Measurements from ENCODE around the gene COA1. TPM values are rescaled to one million over a fixed set of nuclear protein-coding genes. Genes with fewer than 3 reads are reported as not detected.

COA1 gene
- total and polyA plus RNA-seq, 2 donors, result 71.5 to 89.2 TPM

DNA sequence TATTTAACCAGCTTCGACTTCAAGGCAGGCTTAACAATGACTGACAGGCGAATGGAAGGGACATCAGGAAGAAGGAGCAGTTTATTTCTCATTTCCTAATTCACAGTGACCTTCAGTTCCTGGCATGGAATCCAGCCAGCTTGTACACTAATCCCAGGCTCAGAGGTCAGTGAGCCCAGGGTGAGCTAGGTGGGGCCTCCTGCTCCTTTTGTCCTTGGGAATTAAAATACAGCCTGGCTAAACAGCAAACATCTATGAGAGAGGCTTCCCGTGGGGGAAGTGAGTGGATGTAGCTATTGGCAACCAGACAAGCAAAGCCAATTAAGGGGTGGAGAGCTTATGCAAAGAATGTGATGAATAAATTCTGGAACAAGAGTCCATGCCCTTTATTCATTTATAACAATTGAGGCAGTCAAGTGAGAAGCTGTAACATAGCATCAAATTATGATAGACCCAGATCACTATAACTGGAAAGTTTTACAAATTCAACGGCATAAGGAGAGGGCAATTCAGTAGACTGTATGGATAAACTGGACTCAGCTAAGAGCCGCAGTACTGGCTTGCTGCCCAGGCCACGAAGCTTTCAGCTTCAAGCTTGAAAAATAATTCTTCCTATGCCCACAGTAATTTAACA lies 89.3 kb downstream of the COA1 start:
- Histone ChIP-seq H3K4me3 (ENCODE audit: low read length in 2 of 2) (no peak overlapping the region), H3K4me1 (ENCODE audit: control insufficient read depth in 2 of 2, insufficient read depth in 2 of 2, low read length in 2 of 2) (peaks cover 0 to 4% of the 10 kb centered on the region in 2 donors), H3K36me3 (ENCODE audit: control insufficient read depth in 2 of 2, insufficient read depth in 2 of 2, low read length in 1 of 2) (peaks cover 44 to 69% of the 10 kb centered on the region in 2 donors), H3K27ac (ENCODE audit: low read depth in 1 of 2, low read length in 1 of 2) (peak overlapping the region in 1 of 2 donors; percentile 56), H3K27me3 (ENCODE audit: control insufficient read depth in 2 of 2, insufficient read depth in 1 of 2, low read length in 1 of 2) (no peaks in the 10 kb centered on the region), H3K9me3 (ENCODE audit: control insufficient read depth in 2 of 2, insufficient read depth in 1 of 2, low read length in 1 of 2) (no peaks in the 10 kb centered on the region)
- 93% methylated on average over 6 of the region's 6 CpGs for WGBS
- no peak for DNase-seq (ENCODE audit: low read depth in 6 of 9, low spot score in 9 of 9)

DNA sequence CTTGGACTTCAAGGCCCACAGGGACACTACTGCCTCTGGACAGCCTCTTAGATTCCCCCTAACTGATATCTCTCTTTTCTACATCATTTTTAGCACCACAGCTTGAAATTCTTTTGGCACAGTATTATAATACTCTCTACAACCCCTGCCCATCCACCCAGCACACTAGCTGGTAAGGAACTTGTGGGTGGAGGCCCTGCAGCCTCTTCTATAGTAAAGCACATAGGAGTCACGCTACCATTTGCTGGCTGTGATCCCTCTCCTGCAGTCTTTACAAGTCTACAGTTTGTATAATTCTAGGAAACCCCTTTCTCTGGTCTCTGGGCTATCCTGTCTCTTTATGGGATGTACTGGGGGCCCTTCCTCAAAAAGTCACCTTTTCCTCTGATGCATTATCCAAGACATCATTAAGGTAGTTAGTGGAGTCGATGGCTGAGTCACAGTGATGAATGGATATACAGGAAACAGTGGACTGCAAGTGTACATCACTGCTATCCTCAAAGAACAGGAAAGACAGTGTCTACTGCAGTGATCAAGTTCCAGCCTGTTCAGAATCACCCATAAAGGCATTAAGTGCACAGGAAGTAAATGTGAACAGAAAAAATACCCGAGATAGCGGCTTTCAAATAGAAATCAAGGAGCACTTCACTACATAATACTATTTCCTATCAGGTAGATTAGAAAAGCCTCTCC lies 92.1 kb downstream of the COA1 start:
- Histone ChIP-seq H3K27me3 (ENCODE audit: control insufficient read depth in 2 of 2, insufficient read depth in 1 of 2, low read length in 1 of 2) (no peaks in the 10 kb centered on the region), H3K27ac (ENCODE audit: low read depth in 1 of 2, low read length in 1 of 2) (peak overlapping the region in 1 of 2 donors; percentile 49), H3K4me1 (ENCODE audit: control insufficient read depth in 2 of 2, insufficient read depth in 2 of 2, low read length in 2 of 2) (peaks cover 0 to 3% of the 10 kb centered on the region in 2 donors), H3K9me3 (ENCODE audit: control insufficient read depth in 2 of 2, insufficient read depth in 1 of 2, low read length in 1 of 2) (no peaks in the 10 kb centered on the region), H3K36me3 (ENCODE audit: control insufficient read depth in 2 of 2, insufficient read depth in 2 of 2, low read length in 1 of 2) (peaks cover 43 to 77% of the 10 kb centered on the region in 2 donors), H3K4me3 (ENCODE audit: low read length in 2 of 2) (no peak overlapping the region)
- WGBS, result 87% methylated on average over 4 of the region's 4 CpGs
- no peak for DNase-seq (ENCODE audit: low read depth in 6 of 9, low spot score in 9 of 9)

DNA sequence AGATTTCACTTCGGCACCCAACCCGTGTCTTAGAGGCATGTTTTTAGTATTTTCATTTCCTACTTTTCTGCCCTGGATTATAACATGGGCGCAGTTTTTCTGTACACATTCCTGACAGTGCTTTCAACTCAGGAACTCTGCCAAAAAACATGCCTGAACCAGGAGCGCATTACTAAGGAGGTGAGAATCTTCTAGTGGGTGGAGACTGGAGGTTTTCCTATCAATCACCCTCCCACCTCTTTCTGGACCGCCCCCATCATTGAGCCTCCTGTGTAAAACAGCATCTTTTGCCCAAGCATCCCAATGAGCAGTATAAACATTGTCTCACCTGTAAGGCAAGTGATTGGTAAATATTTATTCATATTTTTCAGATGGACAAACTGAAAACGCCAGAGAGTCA lies 93.2 kb downstream of the COA1 start:
- H3K27me3 ChIP-seq (ENCODE audit: control insufficient read depth in 2 of 2, insufficient read depth in 1 of 2, low read length in 1 of 2), result no peaks in the 10 kb centered on the region
- DNase-seq (ENCODE audit: low read depth in 6 of 9, low spot score in 9 of 9), result no peak
- WGBS, result 94% methylated on average over 6 of the region's 6 CpGs

DNA sequence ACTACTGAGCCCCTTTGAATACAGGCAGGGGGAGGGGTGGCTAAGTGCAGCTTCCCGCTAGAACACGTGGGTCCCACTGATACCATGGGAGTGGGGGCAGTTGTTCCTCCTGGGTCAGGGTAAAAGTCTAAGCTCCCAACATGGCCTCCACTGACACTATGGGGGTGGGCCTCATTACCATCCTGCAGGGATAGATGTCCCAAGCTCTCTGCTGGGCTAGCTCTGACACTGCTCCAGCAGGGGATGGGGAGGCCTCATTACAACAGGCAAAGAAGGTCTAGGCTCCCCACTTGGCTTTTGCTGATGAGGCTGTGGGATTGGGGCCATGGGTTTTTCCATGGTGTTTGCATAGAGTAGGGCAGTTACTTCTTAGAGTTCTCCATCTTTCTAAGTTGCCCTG lies 94.9 kb downstream of the COA1 start:
- peaks cover 0 to 3% of the 10 kb centered on the region in 2 donors for H3K4me1 ChIP-seq (ENCODE audit: control insufficient read depth in 2 of 2, insufficient read depth in 2 of 2, low read length in 2 of 2)
- peaks cover 33 to 64% of the 10 kb centered on the region in 2 donors for H3K36me3 ChIP-seq (ENCODE audit: control insufficient read depth in 2 of 2, insufficient read depth in 2 of 2, low read length in 1 of 2)
- no peaks in the 10 kb centered on the region for H3K27me3 ChIP-seq (ENCODE audit: control insufficient read depth in 2 of 2, insufficient read depth in 1 of 2, low read length in 1 of 2)
- H3K4me3 ChIP-seq (ENCODE audit: low read length in 2 of 2), result no peak overlapping the region
- no peaks in the 10 kb centered on the region for H3K9me3 ChIP-seq (ENCODE audit: control insufficient read depth in 2 of 2, insufficient read depth in 1 of 2, low read length in 1 of 2)
- WGBS, result 94% methylated on average over 2 of the region's 2 CpGs
- DNase-seq (ENCODE audit: low read depth in 6 of 9, low spot score in 9 of 9), result no peak
- no peak overlapping the region for H3K27ac ChIP-seq (ENCODE audit: low read depth in 1 of 2, low read length in 1 of 2)

More for the DNA sequence above, 93.2 kb downstream of the COA1 start:
- Histone ChIP-seq H3K4me1 (ENCODE audit: control insufficient read depth in 2 of 2, insufficient read depth in 2 of 2, low read length in 2 of 2) (peaks cover 0 to 3% of the 10 kb centered on the region in 2 donors), H3K27ac (ENCODE audit: low read depth in 1 of 2, low read length in 1 of 2) (no peak overlapping the region), H3K9me3 (ENCODE audit: control insufficient read depth in 2 of 2, insufficient read depth in 1 of 2, low read length in 1 of 2) (no peaks in the 10 kb centered on the region), H3K4me3 (ENCODE audit: low read length in 2 of 2) (no peak overlapping the region), H3K36me3 (ENCODE audit: control insufficient read depth in 2 of 2, insufficient read depth in 2 of 2, low read length in 1 of 2) (peaks cover 47 to 81% of the 10 kb centered on the region in 2 donors)

DNA sequence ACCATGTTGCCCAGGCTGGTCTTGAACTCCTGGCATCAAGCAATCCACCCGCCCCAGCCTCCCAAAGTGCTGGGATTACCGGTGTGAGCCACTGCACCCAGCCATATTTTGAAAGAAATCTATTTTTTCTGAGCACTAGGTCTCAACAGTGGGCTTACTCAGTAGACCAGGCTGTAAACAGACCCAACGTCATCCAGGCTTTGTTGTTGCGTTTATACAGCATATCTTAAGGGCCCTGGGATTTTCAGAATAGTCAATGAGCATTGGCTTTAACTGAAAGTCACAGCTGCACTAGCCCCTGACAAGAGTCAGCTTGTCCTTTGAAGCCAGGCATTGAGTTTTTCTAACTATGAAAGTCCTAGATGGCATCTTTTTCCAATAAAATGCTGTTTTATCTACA lies 96.6 kb downstream of the COA1 start:
- H3K4me1 ChIP-seq (ENCODE audit: control insufficient read depth in 2 of 2, insufficient read depth in 2 of 2, low read length in 2 of 2), result peaks cover 0 to 3% of the 10 kb centered on the region in 2 donors
- peak overlapping the region in 1 of 2 donors; percentile 19 for H3K27ac ChIP-seq (ENCODE audit: low read depth in 1 of 2, low read length in 1 of 2)
- H3K27me3 ChIP-seq (ENCODE audit: control insufficient read depth in 2 of 2, insufficient read depth in 1 of 2, low read length in 1 of 2), result no peaks in the 10 kb centered on the region
- H3K4me3 ChIP-seq (ENCODE audit: low read length in 2 of 2), result no peak overlapping the region
- no peaks in the 10 kb centered on the region for H3K9me3 ChIP-seq (ENCODE audit: control insufficient read depth in 2 of 2, insufficient read depth in 1 of 2, low read length in 1 of 2)
- no peak for DNase-seq (ENCODE audit: low read depth in 6 of 9, low spot score in 9 of 9)
- H3K36me3 ChIP-seq (ENCODE audit: control insufficient read depth in 2 of 2, insufficient read depth in 2 of 2, low read length in 1 of 2), result peaks cover 31 to 58% of the 10 kb centered on the region in 2 donors
- WGBS, result 95% methylated on average over 4 of the region's 4 CpGs

DNA sequence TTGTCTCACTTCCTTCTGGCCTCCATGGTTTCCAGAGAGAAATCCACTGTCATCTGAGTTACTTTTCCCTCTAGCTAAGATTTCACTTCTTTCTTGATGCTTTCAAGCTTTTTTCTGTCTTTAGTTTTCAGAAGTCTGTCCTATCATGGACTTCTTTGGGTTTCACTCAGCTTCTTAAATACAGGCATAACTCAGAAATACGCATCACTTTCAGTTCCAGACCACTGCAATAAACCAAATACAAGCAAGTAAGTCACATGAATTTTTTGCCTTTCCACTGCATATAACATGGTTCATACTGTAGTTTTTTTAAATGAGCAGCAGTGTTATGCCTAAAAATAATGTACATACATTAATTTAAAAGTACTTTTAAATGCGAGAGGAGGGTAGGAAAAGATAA lies 97.8 kb downstream of the COA1 start:
- no peaks in the 10 kb centered on the region for H3K27me3 ChIP-seq (ENCODE audit: control insufficient read depth in 2 of 2, insufficient read depth in 1 of 2, low read length in 1 of 2)
- no peak overlapping the region for H3K4me3 ChIP-seq (ENCODE audit: low read length in 2 of 2)
- WGBS, result 93% methylated on average over 2 of the region's 2 CpGs
- DNase-seq (ENCODE audit: low read depth in 6 of 9, low spot score in 9 of 9), result no peak
- H3K27ac ChIP-seq (ENCODE audit: low read depth in 1 of 2, low read length in 1 of 2), result no peak overlapping the region
- H3K36me3 ChIP-seq (ENCODE audit: control insufficient read depth in 2 of 2, insufficient read depth in 2 of 2, low read length in 1 of 2), result peaks cover 27 to 55% of the 10 kb centered on the region in 2 donors
- H3K9me3 ChIP-seq (ENCODE audit: control insufficient read depth in 2 of 2, insufficient read depth in 1 of 2, low read length in 1 of 2), result no peaks in the 10 kb centered on the region
- no peaks in the 10 kb centered on the region for H3K4me1 ChIP-seq (ENCODE audit: control insufficient read depth in 2 of 2, insufficient read depth in 2 of 2, low read length in 2 of 2)

DNA sequence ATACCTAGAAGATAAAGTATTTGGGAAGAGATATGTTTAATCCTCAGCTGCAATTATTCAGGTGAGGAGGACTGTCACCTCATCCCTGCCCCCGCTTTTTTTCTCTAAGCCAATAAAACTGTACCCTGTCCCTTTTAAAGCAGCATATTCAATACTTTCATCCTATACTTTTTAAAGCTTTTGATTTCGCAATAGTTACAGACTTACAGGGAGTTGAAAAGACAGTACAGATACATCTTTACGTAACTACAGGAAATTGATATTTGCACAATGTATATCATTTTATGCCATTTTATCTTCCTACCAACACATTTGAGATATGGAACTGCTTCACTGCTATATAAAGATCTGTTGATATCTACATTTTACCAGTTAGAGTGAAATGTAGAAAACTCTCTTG lies 98.8 kb downstream of the COA1 start:
- Histone ChIP-seq H3K4me3 (ENCODE audit: low read length in 2 of 2) (no peak overlapping the region), H3K27ac (ENCODE audit: low read depth in 1 of 2, low read length in 1 of 2) (no peak overlapping the region), H3K9me3 (ENCODE audit: control insufficient read depth in 2 of 2, insufficient read depth in 1 of 2, low read length in 1 of 2) (no peaks in the 10 kb centered on the region), H3K4me1 (ENCODE audit: control insufficient read depth in 2 of 2, insufficient read depth in 2 of 2, low read length in 2 of 2) (peaks cover 0 to 2% of the 10 kb centered on the region in 2 donors), H3K27me3 (ENCODE audit: control insufficient read depth in 2 of 2, insufficient read depth in 1 of 2, low read length in 1 of 2) (no peaks in the 10 kb centered on the region), H3K36me3 (ENCODE audit: control insufficient read depth in 2 of 2, insufficient read depth in 2 of 2, low read length in 1 of 2) (peaks cover 21 to 55% of the 10 kb centered on the region in 2 donors)
- no peak for DNase-seq (ENCODE audit: low read depth in 6 of 9, low spot score in 9 of 9)
- 65% methylated on average over 3 of the region's 3 CpGs for WGBS

DNA sequence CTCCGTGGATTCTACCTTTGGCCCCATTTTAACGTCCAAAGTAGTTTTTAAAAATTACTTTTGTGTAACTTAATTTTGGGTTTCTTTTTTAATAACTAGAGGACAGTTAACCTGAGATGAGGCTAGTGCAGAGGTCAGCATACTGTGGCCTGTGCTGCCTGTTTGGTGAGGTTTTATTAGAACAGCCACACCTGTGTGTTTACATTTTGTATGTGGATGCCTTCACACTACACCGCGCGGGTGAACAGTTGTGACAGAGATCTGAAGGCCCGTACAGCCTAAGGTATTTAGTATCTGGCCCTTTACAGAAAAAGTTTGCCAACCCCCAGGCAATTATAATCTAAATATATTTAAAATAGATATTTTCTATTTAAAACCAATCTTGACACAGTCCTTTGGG lies 99.5 kb downstream of the COA1 start:
- Histone ChIP-seq H3K36me3 (ENCODE audit: control insufficient read depth in 2 of 2, insufficient read depth in 2 of 2, low read length in 1 of 2) (peaks cover 18 to 55% of the 10 kb centered on the region in 2 donors), H3K9me3 (ENCODE audit: control insufficient read depth in 2 of 2, insufficient read depth in 1 of 2, low read length in 1 of 2) (no peaks in the 10 kb centered on the region), H3K4me1 (ENCODE audit: control insufficient read depth in 2 of 2, insufficient read depth in 2 of 2, low read length in 2 of 2) (peaks cover 0 to 3% of the 10 kb centered on the region in 2 donors), H3K4me3 (ENCODE audit: low read length in 2 of 2) (no peak overlapping the region), H3K27me3 (ENCODE audit: control insufficient read depth in 2 of 2, insufficient read depth in 1 of 2, low read length in 1 of 2) (no peaks in the 10 kb centered on the region), H3K27ac (ENCODE audit: low read depth in 1 of 2, low read length in 1 of 2) (no peak overlapping the region)
- 95% methylated on average over 6 of the region's 6 CpGs for WGBS
- DNase-seq (ENCODE audit: low read depth in 6 of 9, low spot score in 9 of 9), result no peak

DNA sequence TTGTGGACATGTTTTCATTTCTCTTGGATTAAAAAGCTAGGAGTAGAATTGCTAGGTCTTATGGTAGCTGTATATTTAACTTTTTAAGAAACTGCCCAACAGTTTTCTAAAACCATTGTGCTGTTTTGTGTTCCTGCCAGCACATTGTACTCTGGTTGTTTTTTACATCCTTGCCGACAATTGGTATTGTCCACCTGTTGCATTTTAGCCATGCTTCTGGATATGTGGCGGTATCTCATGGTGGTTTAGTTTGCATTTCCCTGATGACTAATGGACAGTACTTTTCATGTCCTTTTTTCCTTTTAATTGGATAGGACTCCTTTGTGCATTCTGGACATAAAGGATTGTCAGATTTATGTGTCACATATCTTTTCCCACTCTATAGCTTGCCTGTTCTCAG lies 100.9 kb downstream of the COA1 start:
- Histone ChIP-seq H3K4me1 (ENCODE audit: control insufficient read depth in 2 of 2, insufficient read depth in 2 of 2, low read length in 2 of 2) (peaks cover 0 to 3% of the 10 kb centered on the region in 2 donors), H3K27me3 (ENCODE audit: control insufficient read depth in 2 of 2, insufficient read depth in 1 of 2, low read length in 1 of 2) (no peaks in the 10 kb centered on the region), H3K36me3 (ENCODE audit: control insufficient read depth in 2 of 2, insufficient read depth in 2 of 2, low read length in 1 of 2) (peaks cover 16 to 50% of the 10 kb centered on the region in 2 donors), H3K9me3 (ENCODE audit: control insufficient read depth in 2 of 2, insufficient read depth in 1 of 2, low read length in 1 of 2) (no peaks in the 10 kb centered on the region), H3K27ac (ENCODE audit: low read depth in 1 of 2, low read length in 1 of 2) (no peak overlapping the region), H3K4me3 (ENCODE audit: low read length in 2 of 2) (no peak overlapping the region)
- no peak for DNase-seq (ENCODE audit: low read depth in 6 of 9, low spot score in 9 of 9)
- 98% methylated on average over 2 of the region's 2 CpGs for WGBS

Data from thymus (tissue), 11 donors.